Liver (tissue), 3 donors: ENCODE data around the gene KCNMA1.

Source experiments
- ATF3 ChIP-seq: IDR thresholded peaks from 2 replicates; pipeline ENCODE4 v1.6.1; 2016; ENCODE audit warnings: antibody characterized with exemption
- CTCF ChIP-seq: fragments of 150-350 bp; IDR thresholded peaks from 2 replicates; pipeline ENCODE4 v1.5.1; 2017; ENCODE audit warnings: improper control_type of control experiment, low read depth, low read length; ENCODE audit not compliant: missing input control
- EGR1 ChIP-seq, 2 donors: IDR thresholded peaks; 2 replicates each; pipeline ENCODE4 v1.6.1; 2016 to 2018; ENCODE audit warnings: antibody characterized with exemption in 2 of 2, low read depth in 2 of 2
- FOXA1 ChIP-seq: IDR thresholded peaks from 2 replicates; pipeline ENCODE4 v1.6.1; 2016; ENCODE audit warnings: antibody characterized with exemption
- FOXA2 ChIP-seq: IDR thresholded peaks from 2 replicates; pipeline ENCODE4 v1.6.1; 2016; ENCODE audit warnings: antibody characterized with exemption
- GABPA ChIP-seq, 2 donors: IDR thresholded peaks in 1 of 2; conservative IDR thresholded peaks in 1 of 2; 2 replicates each; pipeline ENCODE4 v1.6.1; 2016; ENCODE audit warnings: antibody characterized with exemption in 2 of 2, mild to moderate bottlenecking in 1 of 2, moderate library complexity in 1 of 2
- HNF4A ChIP-seq, 2 donors: conservative IDR thresholded peaks; 2 replicates each; pipeline ENCODE4 v1.6.1; 2016; ENCODE audit warnings: antibody characterized with exemption in 2 of 2, mild to moderate bottlenecking in 2 of 2
- NR2F2 ChIP-seq: IDR thresholded peaks from 2 replicates; pipeline ENCODE4 v1.6.1; 2016; ENCODE audit warnings: antibody characterized with exemption
- RAD21 ChIP-seq, 2 donors: IDR thresholded peaks; 2 replicates each; pipeline ENCODE4 v1.6.1; 2016; ENCODE audit warnings: antibody characterized with exemption in 2 of 2, mild to moderate bottlenecking in 2 of 2
- TAF1 ChIP-seq: conservative IDR thresholded peaks from 2 replicates; pipeline ENCODE4 v1.6.1; 2016; ENCODE audit warnings: antibody characterized with exemption, mild to moderate bottlenecking
- YY1 ChIP-seq: IDR thresholded peaks from 2 replicates; pipeline ENCODE4 v1.6.1; 2016; ENCODE audit warnings: antibody characterized with exemption, mild to moderate bottlenecking
- donor health status: healthy.
- donor health status: healthy.

DNA sequence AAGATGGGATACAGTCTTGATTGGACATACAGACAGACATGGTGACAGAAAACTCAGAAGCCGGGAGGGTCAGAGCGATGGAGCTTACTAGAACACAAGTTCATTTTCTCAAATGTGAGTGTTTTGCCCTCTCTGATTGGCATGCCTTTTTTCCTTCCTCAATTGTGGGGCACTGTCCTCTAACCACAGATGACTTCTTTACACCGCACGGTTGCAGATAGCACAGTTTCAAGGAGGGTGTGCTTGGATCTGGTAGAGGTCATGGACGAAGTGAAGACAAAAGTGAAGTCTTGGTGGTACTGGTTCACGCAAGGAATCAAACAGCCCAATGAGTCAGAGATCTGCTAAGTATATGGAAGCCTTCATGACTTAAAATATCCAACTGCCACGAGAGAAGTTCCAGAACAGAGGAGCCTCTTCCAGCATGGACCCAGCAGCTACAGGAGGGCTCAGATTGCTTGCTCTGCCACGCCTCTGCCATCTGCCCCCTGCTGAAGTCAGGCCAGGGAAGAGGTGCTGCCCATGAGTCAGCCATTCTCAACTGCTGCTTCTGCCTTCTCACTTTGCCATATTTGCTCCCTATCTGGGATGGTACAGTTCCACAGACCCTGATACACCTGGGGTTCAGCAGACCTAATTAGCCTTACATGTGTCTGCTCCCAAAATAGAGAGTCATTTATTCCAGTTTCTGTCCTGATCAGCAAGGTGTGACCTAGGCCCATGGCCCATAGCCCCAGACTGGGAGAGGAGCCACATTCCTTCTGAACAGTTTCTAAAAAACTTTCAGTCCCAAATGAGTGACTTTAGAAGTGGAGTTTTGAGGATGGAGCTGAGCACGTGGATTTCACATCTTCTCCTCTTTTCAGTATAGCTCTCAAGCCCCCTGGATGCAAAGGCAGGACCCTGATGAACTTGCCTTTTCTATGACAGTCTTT lies 413.8 kb downstream of the KCNMA1 start:
- TF ChIP-seq YY1, result no peak
- no peak for TF ChIP-seq CTCF
- no peak for TF ChIP-seq TAF1
- no peak for TF ChIP-seq EGR1 (IDR thresholded peaks at IDR 0.05; ENCODE audit: low read depth in 2 of 2)
- no peak for TF ChIP-seq FOXA2
- no peak for TF ChIP-seq RAD21 (IDR thresholded peaks at IDR 0.05)
- TF ChIP-seq HNF4A (conservative IDR thresholded peaks at IDR 0.05), result no peak
- no peak for TF ChIP-seq GABPA (IDR thresholded peaks at IDR 0.05 in 1 of 2, conservative IDR thresholded peaks at IDR 0.05 in 1 of 2)
- TF ChIP-seq FOXA1, result no peak
- no peak for TF ChIP-seq ATF3
- TF ChIP-seq NR2F2, result no peak
